Loucy (cell line): ENCODE measurements around the gene GRIA3.
"Not testable (repeated sequence)": the region's sequence is repeated elsewhere in the genome, so short reads cannot be mapped to it uniquely, and the experiment has no call there.

Experiments
- EZH2phosphoT487 ChIP-seq: fragments of 200-600 bp; IDR thresholded peaks from 2 replicates; pipeline ENCODE4 v1.6.1; 2018; ENCODE audit warnings: antibody characterized with exemption, mild to moderate bottlenecking, moderate library complexity, borderline replicate concordance
- TF ChIP-seq, protein P1 (sequence below): fragments of 200-600 bp; sonication (generic); conservative IDR thresholded peaks from 2 replicates; pipeline ENCODE4 v1.5.1; 2014; ENCODE audit warnings: mild to moderate bottlenecking, antibody characterized with exemption, low read length

DNA sequence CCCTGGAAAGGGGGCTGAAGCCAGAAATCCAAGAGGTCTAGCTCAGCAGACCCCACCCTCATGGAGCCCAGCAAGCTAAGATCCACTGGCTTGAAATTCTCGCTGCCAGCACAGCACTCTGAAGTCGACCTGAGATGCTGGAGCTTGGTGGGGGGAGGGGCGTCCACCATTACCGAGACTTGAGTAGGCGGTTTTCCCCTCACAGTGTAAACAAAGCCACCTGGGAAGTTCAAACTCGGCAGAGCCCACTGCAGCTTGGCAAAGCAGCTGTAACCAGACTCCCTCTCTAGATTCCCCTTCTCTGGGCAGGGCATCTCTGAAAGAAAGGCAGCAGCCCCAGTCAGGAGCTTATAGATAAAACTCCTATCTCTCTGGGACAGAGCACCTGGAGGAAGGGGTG is 99.3 kb downstream of the GRIA3 start:
- not testable (repeated sequence) for TF ChIP-seq EZH2phosphoT487
- TF ChIP-seq, protein P1, sequence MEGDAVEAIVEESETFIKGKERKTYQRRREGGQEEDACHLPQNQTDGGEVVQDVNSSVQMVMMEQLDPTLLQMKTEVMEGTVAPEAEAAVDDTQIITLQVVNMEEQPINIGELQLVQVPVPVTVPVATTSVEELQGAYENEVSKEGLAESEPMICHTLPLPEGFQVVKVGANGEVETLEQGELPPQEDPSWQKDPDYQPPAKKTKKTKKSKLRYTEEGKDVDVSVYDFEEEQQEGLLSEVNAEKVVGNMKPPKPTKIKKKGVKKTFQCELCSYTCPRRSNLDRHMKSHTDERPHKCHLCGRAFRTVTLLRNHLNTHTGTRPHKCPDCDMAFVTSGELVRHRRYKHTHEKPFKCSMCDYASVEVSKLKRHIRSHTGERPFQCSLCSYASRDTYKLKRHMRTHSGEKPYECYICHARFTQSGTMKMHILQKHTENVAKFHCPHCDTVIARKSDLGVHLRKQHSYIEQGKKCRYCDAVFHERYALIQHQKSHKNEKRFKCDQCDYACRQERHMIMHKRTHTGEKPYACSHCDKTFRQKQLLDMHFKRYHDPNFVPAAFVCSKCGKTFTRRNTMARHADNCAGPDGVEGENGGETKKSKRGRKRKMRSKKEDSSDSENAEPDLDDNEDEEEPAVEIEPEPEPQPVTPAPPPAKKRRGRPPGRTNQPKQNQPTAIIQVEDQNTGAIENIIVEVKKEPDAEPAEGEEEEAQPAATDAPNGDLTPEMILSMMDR, result not testable (repeated sequence)
